SH-SY5Y (cell line): ENCODE data around the gene FGF12.

Experiments used
- GATA2 ChIP-seq: IDR thresholded peaks from 2 replicates; pipeline ENCODE4 v1.6.1; 2011; ENCODE audit warnings: mild to moderate bottlenecking, low read depth, low read length
- GATA3 ChIP-seq: IDR thresholded peaks from 2 replicates; pipeline ENCODE4 v1.6.1; 2011; ENCODE audit warnings: low read depth, mild to moderate bottlenecking, low read length, moderate library complexity

DNA sequence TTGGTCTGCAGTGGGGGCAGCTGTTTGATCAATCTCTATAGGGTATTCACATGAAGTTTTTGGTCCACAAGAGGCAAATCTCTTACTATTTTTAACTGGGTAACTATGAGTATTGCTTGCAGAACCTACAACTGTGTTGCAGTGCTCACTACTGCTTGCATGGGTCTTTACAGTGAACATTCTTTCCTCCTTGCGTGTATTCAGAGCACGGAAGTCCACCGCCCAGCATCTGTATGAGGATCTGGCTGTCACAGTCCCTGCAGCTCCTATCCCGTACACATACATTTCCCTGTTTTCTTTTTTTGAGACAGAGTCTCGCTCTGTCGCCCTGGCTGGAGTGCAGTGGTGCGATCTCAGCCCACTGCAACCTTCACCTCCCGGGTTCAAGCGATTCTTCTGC, 449.9 kb downstream of the FGF12 start:
- TF ChIP-seq GATA2 = no peak
- TF ChIP-seq GATA3 = no peak
